Stimulated activated CD8-positive, alpha-beta memory T cell treated with anti-CD3 and anti-CD28 coated beads, Interleukin-12 subunit alpha, Interleukin-12 subunit beta, amount 100 ng/mL, for 4 hours (primary cell): ENCODE data around the gene C2orf42.
A peak's percentile ranks its signal among the peaks of the same experiment; 100 is the strongest.
"Not testable (repeated sequence)": the region's sequence is repeated elsewhere in the genome, so short reads cannot be mapped to it uniquely, and the experiment has no call there.

Experiments used
- DNase-seq: peaks from one replicate; pipeline ENCODE4 v3.0.0-alpha.2; 2020; ENCODE audit warnings: low read depth

C2orf42 gene

DNA sequence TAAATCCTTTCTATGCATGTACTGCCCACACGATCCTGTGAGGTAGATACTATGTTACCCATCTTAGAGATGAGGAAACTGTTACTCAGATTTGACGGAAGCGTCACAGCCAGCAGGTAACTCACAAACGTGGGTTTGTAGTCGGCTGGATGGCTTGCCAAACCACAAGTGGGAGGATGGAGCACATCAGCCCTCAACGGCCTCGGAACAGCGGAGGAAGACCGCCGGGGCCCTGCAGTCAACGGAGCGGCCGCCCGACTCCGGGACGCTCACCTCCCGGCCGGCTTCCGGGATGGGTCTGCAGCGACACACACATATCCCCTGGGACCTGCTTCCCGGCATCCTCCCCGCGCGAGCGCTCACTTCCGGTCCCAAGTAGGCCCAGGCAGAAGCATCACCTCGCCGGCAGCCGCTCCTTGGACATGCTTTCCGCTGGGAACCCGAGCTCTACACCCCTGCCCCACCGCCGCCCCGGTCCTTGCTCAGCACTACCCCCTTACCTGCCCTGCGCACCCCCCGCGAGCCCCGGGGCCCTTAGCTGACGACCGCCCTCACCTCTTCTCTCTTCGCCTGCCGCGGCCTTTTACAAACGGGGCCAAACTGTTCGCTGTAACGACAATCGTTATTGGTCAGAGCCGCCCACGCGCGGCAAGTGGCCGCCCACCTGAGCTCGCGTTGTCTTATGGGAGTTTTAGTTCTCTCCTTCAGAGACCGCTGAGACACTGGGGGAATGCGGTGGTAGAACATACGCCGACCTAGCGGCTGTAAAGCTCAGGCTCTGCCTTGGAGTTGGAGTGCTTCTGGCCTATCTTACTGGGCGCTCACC is at the start of gene C2orf42:
Gene C2orf42 (minus strand): TSS at position 602 of the 826 bp plus-strand sequence. CDS start 9,034 bp downstream, outside the sequence.
- DNase-seq, result peak; percentile 92

- no peak for DNase-seq
These were observed 49.8 kb upstream of the C2orf42 start for GRCh38 chr2:70240599-70240998.

GRCh38 chr2:70233926-70234325 is 43.1 kb upstream of the C2orf42 start:
- DNase-seq, result no peak

- no peak for DNase-seq
These were observed 36.0 kb upstream of the C2orf42 start for GRCh38 chr2:70226781-70227180.

GRCh38 chr2:70223305-70223704 is 32.5 kb upstream of the C2orf42 start:
- DNase-seq, result not testable (repeated sequence)

DNA sequence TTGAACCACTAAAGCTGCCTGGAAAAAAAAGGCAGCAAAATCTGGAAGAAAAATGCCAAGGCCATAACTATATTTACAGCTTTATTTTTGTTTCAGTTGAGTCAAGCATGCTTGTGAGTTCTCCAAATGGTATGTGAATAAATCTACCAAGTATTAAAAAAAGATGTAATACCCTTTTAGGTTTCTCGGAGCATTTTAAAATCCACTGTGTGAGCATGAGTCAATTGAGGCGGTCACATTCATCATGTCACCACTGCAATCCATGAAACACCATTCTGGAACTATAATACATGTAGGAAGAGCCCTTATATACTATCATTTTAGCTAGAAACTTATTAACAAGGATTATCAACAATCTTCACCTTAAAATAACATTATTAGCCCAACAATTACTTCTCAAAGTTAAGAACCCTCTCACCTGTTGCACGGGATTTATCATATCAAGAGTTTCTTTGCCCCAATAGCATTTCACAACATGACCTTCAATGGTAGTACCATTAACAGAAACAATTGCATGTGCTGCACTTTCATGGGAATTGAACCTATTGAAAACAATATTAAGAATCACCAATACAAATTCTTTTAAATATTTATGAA is 24.2 kb upstream of the C2orf42 start:
- no peak for DNase-seq

- DNase-seq, result no peak
These were observed 23.5 kb upstream of the C2orf42 start for GRCh38 chr2:70214365-70214764.

DNA sequence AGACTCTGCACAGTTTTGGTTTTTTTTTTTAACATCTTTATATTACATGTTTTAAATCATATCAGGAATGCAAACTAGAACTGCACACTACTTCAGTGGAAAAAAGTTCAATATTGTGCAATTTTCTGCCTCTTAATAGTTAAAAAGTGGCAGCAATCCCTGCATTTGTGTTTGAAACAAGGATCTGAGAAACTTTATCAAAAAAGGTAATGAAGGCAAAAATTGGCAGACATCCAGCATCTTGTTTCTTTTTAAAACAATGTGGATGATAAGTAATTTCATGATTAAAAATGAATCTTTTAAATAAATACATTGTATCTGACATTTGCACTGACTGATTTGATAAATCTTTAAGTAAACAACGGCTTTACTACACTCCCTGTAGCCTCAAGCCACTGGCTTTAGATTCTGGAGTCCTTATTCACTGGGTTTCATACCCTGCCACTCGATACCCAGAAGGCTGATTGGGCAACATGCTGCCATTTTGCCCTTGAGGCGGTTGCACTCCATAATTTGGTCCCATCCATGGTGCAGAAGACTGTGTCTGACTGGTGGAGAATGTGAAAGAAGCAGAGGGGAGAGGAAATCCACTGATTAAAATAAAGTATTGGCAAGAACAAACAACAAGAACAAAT is 21.6 kb upstream of the C2orf42 start:
- no peak for DNase-seq

GRCh38 chr2:70211595-70211994 is 20.8 kb upstream of the C2orf42 start:
- no peak for DNase-seq

DNA sequence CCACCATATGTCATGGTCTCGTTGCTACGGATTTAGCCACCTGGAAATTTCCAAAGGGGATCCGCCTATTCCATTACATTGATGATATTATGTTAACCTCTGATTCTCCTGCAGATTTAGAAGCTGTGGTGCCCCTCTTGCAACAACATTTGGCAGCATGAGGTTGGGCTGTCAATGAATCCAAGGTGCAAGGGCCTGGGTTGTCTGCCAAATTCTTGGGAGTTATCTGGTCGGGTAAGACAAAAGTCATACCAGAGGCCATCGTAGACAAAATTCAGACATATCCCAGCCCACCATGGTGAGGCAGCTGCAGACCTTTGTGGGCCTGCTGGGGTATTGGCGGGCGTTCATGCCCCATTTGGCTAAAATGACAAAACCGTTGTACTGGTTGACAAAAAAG is 13.6 kb upstream of the C2orf42 start:
- no peak for DNase-seq

- DNase-seq, result no peak
These were observed 12.3 kb upstream of the C2orf42 start for GRCh38 chr2:70203086-70203485.

DNA sequence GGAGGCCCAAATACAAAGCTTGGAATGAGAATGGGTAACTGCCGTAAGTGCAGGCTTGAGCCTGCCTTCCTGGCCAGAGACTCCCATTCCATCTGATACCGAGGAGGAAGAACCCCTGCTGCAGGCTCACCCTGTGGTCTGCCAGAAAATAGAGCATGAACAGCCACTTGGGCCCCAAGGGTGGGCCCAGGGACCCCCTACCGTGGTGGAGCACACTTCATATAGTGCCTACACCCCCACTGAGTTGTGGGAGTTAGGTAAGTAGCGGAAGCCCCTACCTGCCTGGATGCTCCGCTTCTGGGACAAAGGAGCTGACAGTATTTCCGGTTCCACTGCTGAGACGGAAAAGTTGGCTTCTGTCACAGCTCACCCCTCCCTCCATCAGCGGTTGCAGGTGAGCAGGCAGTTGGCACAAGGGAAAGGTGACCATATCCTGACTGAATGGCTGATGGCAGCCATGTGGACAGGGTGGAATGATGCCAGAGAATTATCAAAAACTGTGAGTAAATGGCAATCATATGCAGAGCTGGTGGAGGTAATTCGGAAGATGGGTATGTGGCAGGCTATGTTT is 11.5 kb upstream of the C2orf42 start:
- no peak for DNase-seq

GRCh38 chr2:70201831-70202230 is 11.0 kb upstream of the C2orf42 start:
- no peak for DNase-seq

GRCh38 chr2:70201225-70201768 is 10.5 kb upstream of the C2orf42 start:
- DNase-seq, result no peak

- no peak for DNase-seq
These were observed 8.6 kb upstream of the C2orf42 start for GRCh38 chr2:70199320-70199864.

DNA sequence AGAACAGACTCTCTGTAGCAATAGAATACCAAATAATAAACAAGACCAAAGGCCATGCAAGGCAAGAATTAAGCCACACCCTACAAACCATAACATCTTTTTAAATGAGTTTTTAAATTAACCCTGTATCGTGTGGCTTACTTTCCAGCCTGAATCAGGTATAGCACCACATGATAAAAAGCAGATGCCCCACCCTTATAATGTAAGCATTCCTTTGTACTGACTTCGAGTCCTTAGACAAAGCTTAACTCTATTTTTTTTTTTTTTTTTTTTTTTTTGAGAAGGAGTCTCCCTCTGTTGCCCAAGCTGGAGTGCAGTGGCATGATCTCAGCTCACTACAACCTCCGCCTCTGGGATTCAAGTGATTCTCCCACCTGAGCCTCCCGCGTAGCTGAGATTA is 1.7 kb upstream of the C2orf42 start:
- DNase-seq, result no peak

GRCh38 chr2:70191244-70191735 is 471 bp upstream of the C2orf42 start:
- DNase-seq, result no peak

DNA sequence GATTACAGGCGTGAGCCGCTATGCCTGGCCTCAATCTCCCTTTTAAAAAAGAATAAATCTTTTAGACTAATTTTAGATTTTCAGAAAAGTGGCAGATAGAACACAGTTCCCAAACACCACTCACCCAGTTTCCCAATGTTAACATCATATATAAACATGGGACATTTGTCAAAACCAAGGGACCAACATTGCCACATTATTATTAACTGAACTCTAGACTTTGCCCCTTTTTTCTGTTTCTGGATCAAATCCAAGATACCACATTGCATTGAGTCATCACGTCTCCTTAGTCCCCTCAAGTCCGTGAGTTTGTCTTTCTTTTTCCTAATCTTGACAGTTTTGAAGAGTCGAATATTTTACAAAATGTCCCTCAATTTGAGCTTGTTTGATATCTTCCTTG is 2.4 kb downstream of the C2orf42 start:
- no peak for DNase-seq

GRCh38 chr2:70187170-70187569 is 3.6 kb downstream of the C2orf42 start:
- DNase-seq, result not testable (repeated sequence)

DNA sequence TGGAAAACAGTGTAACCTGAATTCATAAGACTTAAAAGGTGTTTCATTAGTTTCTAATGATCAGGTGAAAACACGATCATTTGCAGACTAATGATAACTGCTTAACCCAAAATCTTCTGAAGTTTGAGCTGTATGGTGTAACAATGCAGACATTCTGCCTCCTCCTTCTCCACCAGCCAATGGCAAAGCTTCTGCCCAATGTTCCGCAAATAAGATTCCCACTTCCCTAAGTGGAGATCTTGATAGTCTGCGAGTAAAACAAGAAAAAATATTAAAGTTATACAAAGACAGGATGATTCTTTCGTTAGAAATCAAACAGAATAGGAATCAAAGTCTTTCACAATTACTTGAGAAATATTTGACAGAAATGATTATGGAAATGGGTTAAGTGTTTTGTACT is 8.1 kb downstream of the C2orf42 start:
- no peak for DNase-seq

DNA sequence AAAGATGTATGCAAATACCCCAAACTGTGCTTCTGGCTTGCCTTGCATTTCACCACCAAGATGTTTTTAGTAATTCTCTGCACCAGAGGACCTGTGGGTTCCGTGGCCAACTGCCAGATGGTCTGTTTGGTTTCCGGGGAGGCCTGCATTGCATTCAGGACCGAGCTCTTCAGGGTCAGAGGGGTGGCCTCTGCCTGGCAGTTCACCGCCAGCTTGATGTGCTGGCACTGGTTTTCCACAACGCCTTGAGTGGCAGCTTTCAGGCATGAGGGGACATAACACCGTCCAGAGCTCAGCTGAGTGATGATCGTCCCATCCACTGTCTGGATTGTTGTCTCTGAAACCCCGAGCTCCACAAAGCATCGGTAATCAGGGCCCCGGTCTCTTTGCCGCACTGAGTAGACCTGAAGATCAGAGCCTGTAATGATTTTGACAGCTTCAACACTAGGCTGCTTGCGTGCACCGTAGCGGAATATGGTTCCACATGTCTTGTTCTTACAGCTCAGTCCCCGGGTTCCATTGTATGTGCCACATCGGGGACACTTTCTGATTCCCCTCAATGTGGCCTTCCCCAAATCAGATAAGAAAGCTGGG is 9.4 kb downstream of the C2orf42 start:
- no peak for DNase-seq

- DNase-seq, result no peak
These were observed 17.3 kb downstream of the C2orf42 start for GRCh38 chr2:70173520-70173919.
